Iris pigment epithelial cell (primary cell): Measurements from ENCODE around the gene ARPIN.
"Not testable (repeated sequence)": the region's sequence is repeated elsewhere in the genome, so short reads cannot be mapped to it uniquely, and the experiment has no call there.

Source experiments
- DNase-seq: peaks from one replicate; pipeline ENCODE4 v3.0.0-alpha.2; 2011; ENCODE audit warnings: low read depth

Gene ARPIN

DNA sequence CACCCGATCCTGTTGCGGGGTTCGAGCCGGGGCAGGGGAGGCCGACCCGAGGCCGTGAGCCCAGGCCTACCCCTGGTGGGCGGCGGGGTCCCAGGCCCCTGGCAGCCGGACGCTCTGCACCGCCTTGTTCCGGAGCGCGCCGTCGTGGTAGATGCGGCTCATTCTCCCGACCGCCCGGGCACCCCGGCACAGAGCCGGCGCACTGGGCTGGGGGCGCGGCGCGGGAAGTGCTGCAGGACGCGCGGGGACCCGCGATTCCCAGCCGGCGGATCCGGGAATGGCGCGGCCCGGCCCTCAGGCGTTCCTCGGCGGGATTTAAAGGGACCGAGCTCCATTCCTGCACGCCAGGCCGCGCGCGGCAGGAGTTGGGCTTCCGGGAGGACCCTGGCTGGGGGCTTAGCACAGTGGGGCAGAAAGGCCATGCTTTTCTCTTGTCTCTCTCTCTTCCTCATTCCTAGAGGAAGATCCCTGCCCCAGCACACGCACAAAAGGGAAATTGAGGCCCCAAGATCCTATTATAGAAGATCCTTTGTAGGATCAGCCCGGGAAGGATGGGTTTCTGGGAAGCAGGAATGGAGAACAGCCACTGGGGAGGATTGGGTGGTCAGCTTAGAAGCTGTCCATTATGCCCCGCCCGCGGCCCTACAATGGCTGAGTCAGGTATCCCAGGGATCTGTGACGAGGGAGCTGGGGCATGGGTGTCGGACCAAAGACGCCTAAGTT, at the start of gene ARPIN:
TSS of gene ARPIN (minus strand) at position 279 of the 723 bp plus-strand sequence. CDS start at position 162, 117 bp downstream.
- DNase-seq: peak; percentile 24

DNA sequence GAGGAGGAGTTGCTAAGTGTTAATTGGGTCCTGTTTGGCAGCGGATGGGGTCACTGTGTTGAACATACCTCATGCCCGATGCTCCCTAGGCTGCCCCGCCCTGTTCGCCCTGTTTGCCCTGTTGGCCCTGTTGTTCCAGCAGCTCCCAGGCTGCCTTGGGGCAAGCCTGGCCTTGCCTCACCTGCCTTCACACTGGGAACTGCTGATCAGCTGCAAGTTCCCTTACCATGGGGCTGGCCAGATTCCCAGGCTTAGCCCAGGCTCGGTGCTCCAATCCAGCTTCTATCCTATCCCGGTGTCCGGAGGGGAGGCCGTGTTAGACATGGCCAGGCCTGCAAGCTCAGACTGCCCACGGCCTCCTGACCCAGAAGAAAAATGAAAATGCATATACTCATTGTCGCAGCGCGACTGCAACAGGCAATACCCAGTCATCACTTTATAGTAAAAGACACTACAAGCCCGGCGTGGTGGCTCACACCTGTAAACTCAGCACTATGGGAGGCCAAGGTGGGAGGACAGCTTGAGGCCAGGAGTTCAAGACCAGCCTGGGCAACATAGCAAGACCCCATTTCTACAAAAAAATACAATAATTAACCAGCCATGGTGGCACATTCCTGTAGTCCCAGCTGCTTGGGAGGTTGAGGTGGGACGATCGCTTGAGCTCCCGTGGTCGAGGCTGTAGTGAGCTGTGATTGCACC, 45.5 kb upstream of the ARPIN start:
- DNase-seq: no peak

DNA sequence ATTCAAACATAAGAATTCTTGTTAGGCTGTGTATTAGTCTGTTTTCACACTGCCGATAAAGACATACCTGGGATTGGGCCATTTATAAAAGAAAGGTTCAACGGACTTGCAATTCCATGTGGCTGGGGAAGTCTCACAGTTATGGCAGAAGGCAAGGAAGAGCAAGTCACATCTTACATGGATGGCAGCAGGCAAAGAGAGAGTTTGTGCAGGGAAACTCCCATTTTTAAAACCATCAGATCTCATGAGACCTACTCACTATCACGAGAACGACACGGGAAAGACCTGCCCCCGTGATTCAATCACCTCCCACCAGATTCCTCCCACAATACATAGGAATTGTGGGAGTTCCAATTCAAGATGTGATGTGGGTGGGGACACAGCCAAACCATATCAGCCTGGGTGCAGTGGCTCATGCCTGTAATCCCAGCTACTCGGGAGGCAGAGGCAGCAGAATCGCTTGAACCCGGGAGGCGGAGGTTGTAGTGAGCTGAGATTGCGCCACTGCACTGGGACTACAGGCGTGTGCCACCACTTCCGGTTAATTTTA, 42.8 kb upstream of the ARPIN start:
- not testable (repeated sequence) for DNase-seq

DNA sequence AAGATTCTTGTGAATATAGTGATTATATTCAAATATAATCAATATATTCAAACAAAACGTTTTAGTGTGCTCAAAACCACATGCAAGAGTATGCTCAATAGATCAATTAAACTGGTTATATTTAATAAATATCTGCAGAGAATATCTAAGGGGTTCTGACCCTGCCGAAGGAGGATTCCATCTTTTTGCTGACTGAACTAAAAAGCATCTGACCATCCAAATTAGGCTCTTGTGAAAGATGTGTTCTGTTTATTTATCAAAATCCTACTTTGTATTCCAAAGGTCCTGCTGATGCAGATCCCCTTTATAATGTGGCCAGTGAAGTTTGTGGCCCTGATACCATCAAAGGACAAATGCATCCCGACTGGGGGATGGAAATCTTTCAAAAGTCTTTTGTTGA, 41.8 kb upstream of the ARPIN start:
- no peak for DNase-seq

DNA sequence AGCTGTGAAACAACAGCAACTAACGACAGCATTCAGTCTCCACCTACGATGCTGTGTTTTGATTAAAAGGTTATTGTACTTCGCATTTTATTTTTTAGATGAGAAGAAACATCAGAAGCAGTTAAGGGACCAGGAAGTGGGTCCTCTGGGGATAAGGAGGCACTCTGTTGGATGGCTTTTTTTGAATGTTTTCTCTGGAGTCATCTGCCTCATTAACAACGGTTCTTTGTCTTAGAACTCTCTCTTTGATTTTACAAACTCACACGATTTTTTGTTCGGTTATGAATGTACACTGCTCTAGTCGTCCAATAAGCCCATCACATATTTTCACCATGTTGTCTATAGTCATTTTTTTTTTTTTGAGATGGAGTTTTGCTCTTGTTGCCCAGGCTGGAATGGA, 36.0 kb upstream of the ARPIN start:
- DNase-seq: no peak

DNA sequence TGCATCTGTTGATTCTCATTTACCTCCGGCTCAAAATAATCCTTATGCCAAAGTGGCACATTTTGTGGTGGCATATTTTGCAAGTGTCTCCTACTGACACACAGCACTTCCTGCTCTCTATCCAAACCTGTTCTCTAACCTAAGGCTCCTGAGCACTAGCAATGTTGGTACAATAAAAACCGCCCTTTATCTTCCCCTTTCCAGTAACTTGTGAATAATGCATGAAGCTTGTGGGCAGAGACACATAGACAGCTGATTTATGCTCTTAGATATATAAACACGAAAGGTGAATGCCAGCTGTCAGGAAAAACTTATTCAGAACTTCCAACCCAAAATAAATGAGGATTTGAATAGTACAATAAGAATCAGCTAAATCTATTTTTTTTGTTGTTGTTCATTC, 34.6 kb upstream of the ARPIN start:
- no peak for DNase-seq

DNA sequence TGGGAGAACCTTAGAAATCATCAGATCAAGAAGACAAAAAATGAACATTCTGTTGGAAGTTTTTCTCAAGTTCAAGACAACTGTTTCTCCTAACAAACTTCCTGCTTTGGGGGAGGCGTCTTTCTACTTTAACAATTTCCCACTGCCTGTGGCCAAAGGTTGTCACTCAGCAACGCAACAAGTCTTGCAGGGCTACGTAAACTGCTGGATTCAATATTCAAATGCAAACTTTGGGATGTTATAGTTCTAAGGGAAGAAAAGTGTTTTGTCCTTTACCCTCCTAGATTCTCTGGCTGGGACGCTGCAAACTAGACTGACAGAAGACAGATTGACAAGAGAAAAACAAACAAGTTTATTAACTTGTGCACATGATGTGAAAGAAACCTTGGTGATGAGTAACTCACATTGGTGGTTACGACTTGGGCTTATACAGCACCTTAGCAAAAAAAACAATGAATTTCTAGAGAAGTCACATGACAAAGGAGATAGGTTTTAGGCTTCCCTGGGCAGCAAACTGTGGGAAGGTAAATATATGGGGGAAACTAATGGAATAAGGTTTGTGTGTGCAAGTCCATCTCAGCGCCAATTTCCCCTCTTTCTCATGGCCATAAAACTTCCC, 34.0 kb upstream of the ARPIN start:
- no peak for DNase-seq

DNA sequence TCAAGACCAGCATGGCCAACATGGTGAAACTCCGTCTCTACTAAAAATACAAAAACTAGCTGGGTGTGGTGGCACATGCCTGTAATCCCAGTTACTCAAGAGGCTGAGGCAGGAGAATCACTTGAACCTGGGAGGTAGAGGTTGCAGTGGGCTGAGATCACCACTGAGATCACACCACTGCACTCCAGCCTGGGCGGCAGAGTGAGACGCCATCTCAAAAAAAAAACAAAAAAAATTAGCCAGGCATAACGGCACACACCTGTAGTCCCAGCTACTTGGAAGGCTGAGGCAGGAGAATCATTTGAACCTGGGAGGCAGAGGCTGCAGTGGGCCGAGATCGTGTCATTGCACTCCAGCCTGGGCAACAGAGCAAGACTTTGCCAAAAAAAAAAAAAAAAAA, 31.0 kb upstream of the ARPIN start:
- not testable (repeated sequence) for DNase-seq

DNA sequence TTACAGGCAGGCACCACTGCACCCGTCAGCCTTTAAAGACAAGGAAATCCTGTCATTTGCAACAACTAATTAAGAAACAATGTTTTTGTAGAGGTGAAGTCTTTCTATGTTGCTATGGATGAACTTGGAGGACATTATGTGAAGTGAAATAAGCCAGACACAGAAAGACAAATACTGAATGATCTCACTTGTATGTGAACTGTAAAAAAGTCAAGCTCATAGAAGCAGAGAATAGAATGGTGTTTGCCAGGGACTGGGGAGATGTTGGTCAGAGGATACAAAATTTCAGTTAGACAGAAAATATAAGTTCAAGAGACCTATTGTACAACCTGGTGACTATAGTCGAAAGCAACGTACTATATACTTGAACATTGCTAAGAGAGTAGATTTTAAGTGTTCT, 27.2 kb upstream of the ARPIN start:
- DNase-seq: no peak

DNA sequence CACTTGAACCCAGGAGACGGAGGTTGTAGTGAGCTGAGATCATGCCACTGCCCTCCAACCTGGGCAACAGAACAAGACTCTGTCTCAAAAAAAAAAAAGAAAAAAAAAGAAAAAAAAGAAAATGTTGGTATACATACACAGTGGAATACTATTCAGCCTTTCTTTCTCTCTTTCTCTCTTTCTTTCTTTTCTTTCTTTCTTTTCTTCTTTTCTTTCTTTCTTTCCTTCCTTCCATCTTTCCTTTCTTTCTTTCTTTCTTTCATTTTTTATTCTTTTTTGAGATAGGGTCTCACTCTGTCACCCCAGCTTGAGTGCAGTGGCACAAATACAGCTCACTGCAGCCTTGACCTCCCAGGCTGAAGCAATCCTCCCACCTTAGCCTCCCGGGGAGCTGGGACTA, 26.6 kb upstream of the ARPIN start:
- DNase-seq: not testable (repeated sequence)

DNA sequence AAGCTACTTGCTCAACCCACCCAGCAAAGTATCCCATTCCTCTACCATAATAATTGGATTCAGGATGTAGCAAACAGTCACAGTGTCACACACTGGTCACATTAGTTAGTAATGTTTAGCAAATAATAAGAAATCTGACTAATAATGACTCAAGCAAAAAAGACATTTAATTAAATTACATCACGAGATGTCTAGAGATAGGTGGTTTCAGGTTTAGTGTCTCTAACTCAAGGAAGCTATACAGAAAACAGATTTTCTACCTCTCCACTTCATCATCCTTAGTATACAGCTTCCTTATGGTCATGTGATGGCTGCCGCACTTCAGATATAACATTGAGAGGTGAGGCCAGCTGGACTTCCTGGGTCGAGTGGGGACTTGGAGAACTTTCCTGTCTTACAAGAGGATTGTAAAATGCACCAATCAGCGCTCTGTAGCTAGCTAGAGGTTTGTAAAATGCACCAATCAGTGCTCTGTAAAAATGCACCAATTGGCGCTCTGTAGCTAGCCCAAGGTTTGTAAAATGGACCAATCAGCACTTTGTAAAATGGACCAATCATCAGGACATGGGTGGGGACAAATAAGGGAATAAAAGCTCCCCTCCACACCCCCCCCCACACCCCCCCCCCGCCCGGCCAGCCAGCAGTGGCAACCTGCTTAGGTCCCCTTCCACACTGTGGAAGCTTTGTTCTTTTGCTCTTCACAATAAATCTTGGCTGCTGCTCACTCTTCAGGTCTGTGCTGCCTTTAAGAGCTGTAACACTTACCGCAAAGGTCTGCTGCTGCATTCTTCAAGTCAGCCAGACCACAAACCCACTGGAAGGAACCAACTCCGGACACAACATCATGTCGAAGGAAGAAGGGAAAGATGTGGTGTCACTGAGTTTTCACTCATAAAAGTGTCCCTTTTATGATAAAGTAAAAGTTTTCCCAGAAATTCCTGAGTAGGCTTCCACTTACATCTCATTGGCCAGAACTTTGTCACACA, 24.9 kb upstream of the ARPIN start:
- DNase-seq: no peak

DNA sequence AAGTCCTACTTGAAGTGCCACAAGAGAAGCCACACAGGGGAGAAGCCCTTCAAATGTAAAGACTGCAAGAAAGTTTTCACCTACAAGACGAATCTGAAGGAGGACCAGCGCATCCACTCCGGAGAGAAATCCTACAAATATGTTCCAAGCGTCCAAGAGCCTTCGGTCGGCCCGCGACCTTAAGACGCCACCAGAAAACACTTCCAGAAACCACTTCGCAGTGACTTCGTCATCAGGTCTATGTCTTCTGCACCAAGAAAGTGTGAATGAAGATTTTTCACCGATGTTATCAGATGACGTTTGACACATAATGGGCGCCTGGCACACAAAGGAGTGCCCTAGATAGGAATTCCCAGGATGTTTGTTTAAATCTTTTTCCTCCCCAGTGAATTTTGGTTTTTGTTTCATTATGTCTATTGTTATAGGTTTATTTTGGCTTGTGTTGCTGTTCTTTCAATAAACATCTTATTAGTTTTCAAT, 24.1 kb upstream of the ARPIN start:
- no peak for DNase-seq

DNA sequence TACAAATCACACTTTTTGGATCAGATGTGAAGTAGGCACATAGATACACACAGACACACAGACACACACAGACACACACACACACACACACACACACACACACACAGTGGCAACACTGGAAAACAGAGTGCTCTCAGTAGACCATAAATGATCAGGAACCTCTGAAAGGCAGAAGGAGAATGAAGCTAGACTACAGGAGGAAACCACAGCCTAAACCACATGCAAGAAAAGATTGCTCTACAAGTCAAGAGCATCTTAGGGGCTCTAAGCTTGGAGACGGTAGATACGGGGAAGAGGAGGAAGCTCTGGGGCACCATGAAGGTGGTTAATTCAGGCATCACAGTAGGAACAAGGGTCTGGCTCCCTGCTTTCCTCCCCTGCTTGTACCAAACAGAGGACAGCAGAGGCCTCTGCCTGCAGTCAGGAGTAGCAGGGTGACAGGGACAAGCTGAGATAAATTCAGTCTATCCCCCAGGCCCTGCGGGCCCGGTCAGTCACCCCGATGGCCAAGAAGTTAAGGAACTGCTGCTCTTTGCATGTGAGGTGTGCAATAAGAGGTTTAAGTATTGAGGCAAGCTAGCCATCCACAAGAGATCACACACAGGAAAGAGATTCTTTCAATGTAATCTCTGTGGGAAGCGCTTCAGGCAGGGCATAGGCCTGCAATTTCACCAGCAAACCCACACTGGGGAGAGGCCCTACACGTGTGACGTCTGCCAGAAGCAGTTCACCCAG, 23.5 kb upstream of the ARPIN start:
- DNase-seq: no peak

DNA sequence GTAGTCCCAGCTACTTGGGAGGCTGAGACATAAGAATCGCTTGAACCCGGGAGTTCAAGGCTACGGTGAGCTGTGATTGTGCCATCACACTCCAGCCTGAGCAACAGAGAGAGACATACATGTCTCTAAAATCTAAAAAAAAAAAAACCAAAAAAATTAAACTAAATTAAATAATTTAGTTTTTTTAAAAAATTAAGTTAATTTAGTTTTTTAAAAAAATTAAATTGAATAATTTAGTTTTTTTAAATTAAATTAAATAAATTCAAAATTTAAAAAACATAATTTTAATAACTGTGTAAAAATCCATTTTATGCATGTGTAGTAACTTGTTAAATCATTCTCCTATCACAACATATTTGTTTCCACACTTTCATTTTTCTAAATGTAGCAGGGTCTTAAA, 20.1 kb upstream of the ARPIN start:
- no peak for DNase-seq

DNA sequence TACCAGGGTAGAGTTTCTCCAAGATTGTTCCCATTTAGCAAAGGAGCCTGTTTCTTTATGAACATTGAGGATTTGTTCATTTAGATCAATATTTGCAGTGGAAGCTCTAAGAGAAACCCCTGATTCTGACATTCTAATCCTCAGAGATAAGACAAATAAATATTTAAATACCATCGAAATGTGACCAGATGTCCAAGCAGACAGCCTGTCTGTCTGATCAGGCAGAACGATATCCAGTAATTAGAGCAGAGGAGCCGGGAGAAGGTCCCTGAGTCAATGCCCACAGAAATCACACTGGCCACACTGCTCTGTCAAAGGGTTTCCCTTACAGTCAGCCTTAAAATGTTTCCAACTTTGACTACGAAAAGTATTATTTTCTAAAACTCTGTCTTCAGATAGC, 15.7 kb upstream of the ARPIN start:
- no peak for DNase-seq

DNA sequence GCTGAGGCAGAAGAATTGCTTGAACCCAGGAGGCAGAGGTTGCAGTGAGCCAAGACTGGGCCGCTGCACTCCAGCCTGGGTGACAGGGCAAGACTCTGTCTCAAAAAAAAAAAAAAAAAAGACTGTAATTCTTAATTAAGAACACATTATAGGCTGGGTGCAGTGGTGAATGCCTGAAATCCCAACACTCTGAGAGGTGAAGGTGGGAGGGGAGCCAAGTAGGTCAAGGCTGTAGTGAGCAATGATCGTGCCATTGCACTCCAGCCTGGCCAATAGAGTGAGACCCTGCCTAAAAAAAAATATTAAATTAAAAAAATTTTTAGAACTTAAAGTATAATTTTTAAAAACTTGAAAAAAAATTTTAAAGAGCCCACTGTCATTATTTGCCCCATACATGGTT, 13.4 kb upstream of the ARPIN start:
- DNase-seq: no peak

DNA sequence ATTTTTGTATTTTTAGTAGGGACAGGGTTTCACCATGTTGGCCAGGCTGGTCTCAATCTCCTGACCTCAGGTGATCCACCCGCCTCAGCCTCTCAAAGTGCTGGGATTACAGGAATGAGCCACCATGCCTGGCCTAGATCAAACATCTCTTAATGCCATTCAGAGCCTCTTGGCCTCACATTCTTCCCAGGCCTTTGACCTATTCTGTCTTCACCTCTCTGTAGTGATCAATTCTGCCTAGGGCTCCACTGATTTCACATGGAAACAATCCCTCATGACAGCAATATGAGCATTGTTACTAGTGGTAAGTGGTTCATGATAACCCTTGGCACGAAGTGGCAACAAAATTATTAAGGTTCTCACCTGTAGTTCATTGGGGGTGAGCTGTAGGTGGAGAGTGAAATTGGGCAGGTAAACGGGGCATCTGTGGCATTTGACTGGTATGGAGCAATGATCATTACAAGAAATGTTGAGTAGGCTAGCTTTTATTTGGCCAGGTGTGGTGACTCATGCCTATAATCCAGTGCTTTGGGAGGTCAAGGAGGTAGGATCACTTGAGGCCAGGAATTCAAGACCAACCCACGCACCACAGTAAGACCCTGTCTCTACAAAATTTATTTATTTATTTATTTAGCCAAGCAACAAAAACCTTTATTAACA, 4.8 kb upstream of the ARPIN start:
- no peak for DNase-seq

DNA sequence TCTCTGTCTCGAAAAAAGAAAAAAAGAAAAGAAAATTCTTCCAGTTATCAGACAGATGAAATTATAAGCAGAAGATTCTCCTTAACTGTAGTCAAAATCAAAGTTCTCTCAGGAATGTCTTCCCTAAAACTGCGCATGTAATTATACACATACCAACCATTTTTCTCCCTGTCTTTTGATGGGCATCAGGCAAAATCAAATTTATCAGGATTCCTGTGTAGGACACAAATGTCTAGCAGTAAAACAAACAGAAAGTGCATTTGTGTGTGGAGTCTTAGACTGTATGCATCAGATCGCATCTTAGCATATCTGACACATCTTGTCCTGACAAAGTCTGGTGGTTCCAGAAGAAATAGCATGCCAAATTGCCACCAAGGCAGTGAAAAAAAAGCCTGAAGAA, 3.9 kb upstream of the ARPIN start:
- DNase-seq: no peak

DNA sequence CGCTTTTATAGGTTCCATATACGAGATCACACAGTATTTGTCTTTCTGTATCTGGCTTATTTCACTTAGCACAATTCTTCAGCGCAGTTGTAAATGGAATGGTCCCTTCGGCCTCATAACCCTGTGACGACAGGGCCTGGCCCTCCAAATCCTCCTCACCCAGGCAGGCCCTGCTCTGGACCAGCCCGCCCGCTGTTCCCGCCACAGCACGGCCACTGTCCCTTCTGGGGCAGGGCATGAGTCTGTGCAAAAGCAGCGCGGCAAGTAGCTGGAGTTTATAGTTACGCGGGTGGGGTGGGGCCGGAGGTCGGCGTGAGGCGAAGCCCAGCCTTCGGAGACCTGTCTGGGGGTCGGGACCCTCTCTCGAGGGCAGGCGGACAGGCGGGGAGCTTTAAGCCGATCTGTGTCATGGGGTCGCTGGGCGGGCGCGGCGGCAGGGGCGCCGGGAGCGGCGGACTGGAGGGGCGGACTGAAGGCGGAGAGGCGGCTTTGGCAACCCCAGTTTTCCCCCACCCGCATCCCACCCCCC, 543 bp downstream of the ARPIN start:
- DNase-seq: peak; percentile 21
